GM19397 (cell line): ENCODE results near the gene DUOX1.
"Not testable (repeated sequence)": the region's sequence is repeated elsewhere in the genome, so short reads cannot be mapped to it uniquely, and the experiment has no call there.

ENCODE experiments used
- ATAC-seq: cut with Tn5 transposase; IDR thresholded peaks from one replicate; pipeline ENCODE4 v1.9.1; 2021; ENCODE audit warnings: mild to moderate bottlenecking, moderate library complexity; ENCODE audit not compliant: unreplicated experiment

The DUOX1 gene

DNA sequence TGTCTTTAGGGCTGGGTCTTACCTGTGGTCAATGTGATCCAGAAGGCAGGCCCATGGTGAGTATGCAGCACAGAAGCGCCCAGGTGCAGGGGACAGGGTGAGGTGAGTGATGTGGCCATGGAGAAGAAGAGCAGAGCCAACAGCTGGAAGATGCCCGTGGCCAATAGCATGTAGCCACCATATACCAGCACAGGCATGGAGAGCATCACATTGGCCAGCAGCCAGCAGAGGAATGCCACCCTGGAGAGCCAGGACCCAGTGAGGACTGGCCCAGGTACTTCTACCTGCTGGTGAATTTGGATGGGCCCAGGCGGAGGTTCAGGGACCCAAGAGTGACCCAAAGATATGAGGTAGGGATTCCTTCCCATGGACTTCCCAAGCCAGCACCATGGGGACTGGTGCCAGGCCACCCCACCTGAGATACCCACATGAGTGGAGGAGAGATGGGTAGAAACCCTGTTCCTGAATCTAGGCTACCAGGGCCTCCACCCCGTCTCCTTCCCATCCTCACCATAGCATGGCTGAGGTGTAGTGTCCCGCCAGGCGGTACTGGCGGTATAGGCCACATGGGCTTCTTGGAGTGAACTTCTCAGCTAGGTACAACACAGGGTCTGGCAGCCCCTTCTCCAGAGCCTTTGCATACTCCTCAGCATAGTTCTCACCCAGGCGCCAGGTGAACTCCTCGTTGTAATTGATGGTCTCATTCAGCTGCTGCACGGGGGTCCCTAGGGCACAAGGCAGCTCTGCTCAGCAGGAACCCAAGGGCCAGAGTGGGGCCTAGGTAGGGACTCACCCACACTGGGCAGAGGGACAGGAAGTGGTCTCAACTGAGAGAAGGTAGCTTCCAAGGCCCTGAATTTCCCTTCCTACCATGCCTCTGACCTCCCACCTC is 9.5 kb upstream of the DUOX1 start:
- ATAC-seq = no peak

DNA sequence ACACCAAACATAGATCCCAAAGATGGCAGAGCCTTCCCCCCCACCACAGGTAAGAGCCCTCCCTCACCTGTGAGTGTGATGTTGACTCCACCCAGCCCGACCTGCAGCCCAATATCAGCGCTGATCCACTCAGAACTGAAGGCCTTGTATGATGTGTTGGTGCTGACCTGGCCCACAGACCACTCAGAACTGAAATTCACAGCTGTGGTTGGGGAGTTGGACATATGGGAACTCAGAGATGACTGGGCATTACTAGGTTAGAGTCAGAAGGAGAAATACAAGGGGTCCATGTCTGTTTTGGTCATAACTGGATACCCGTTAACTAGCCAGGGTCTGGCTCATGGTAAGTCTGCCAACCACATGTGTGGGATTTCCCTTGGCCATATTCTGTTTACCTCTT is 8.8 kb upstream of the DUOX1 start:
- ATAC-seq = no peak

DNA sequence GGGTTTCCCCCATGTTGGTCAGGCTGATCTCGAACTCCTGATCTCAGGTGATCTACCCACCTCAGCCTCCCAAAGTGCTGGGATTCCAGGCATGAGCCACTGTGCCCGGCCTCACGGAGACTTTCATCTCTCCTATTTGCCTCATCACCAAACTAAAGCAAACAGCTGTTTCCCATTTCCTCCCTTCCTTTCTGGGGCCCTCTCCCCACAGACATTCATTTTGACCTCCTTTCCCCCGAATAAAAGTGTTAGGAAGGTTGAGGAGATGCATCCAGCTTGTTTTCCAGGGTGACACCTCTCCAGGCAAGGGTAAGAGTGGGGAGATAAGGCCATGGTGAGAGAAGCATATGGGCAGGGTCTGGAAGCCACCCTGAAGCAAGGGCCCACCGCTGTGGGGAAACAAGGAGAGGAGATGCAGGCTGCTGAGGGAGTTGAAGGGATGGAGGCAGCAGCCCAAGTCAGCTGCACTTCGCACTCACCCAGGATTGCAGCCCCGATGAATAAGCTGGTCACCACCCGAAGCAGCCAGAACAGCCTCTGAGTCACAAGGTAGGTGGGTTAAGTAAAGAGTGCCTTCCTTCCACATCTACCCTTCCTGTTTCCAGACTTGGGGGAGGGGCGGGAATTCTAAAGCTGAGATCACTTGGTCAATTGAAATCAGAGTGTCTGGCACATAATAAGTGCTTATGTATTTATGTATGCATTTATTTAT is 7.9 kb upstream of the DUOX1 start:
- no peak for ATAC-seq

DNA sequence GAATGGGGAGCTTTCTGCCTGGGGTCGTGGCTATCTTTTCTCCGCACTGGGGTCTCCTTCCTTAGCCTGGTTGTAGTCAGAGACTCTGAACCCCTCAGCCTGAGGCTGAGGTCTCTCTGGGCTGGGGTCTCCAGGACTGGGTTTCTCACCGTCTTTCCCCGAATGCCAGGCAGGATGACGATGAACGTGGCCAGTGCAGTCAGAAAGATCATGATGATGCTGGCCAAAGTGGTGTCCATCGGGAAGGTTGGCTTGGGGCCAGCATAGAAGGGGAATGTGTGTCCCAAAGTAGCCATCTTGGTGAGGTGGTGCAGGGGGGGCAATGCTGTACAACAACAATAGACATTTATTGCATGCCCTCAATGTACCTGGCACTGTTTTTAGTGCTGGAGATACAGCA is 7.1 kb upstream of the DUOX1 start:
- ATAC-seq = no peak

DNA sequence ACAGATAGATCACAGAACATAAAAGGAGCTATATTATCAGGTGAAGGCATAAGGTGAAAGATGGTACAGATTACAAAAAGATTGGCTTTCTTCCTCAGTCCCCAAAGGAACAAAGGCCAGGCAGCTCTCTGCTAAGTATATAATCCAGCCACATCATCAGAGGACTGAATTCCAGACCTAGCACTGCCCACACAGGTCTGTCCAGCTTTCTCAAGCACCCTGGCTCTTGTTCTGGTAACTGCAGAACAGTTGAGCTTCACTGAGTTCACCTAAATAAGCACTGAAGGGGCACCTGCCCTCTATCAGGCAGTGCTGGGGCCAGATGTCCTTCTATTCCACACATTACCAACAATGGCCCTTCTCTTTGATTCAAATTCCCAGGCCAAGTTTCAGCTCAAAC is 6.4 kb upstream of the DUOX1 start:
- ATAC-seq = no peak

DNA sequence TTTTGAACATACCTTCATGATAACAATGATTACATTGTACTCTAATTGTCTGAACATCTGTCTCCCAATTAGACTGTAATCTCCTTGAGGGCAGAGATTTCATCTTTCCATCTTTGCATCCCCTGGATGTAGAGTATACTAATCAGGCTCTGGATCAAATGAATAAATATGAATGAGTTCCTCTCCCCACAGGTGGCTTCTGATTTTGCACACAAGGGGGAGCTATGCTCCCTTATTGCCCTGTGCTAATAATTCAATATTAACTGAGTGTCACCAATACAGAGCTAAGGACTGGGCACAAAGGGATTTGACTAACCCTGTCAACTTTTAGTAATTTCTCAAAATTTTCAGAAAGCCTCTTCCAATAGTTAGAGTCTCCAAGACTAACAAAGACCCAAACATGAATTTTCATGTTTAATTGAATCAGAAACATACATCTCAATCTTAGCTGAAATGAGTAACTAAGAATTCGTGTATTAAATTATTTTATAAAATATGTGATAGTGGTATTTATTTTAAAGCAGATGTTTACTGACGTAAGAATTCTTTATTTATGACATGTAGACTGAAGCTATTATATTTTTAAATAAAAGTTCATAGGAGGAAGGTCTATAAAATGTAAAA is 3.1 kb upstream of the DUOX1 start:
- no peak for ATAC-seq

DNA sequence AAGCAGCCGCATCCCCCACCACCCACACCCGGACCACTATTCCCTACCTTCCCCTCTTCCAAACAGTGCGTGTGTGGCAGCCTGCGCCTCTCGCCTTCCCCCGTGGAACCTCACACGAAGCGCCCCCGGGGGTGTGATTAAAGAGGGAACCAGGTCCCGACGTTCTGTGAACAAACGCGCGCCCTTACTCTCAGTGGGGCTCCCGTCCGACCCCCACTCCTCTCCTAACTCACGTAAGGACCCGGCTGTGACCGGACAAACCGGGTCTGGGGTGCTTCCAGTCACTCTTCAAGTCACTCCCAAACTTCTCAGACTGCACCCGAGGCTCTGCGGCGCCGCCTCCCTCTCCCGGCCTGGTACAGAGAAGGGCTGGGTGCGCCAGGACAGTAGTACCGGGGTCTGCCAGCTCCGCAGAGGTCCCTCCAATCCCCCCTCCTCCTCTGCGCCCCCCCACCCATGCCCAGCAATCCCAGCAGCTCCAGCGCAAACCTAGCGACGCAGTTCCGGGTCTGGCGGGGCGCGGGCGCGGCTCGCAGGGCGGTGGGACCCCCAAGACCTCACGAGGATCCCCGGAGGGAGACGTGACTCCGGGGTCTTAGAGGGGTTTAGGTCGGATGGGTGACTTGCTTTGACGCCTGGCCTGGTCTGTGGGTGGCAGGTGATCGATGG is 689 bp upstream of the DUOX1 start:
- ATAC-seq = no peak

DNA sequence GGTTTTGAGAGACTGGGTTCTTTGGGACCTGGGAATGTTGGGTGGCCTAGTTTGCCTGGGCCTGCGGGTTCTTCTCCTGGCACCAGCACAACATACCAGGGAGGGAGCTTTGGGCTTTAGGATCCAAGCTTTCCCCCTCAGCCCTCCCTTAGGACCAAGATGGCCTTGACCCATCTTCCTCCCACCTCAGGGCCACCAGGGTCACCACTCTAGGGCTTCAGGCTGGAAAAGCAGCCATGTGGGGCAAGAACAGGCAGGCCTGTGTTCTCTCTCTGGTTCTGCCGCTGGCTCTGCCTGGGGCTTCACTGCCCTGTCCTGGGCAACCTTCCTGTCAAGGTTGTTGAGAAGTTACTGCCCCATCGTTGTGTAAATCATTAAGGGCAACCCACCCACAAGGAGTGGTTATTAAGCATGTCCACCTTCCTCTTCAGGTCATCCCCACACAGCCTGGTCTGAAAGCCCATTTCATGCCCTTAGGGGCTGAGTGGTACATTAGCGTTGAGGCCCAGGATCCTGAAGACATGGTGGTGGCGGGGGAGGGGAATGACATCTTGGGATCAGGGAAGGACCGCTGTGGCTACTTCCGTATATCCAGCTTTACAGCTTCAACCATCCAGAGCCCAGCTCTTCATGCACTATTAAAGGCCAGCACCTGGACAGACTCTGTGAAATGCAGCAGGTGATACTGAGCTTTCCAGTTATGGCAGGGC is 652 bp downstream of the DUOX1 start:
- ATAC-seq = no peak

DNA sequence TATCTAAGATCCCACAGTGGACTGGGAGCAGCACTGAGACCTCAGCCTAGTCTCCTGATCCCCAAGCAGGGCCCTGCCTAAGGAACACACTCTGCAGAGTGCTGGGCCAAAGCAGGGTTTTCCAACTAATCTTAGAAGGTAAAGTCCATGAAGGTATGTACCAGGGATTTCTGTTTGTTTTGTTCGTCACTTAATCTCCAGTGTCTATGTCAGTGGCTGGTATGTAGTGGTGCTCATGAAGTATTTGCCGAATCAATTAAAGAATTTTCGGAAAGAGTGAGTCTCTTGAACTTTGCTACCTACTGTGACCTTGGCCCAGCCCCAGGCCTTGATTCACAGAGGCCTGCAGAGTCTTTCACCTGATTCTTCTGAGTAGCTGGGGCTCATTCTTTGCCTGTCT is 1.7 kb downstream of the DUOX1 start:
- ATAC-seq = no peak

DNA sequence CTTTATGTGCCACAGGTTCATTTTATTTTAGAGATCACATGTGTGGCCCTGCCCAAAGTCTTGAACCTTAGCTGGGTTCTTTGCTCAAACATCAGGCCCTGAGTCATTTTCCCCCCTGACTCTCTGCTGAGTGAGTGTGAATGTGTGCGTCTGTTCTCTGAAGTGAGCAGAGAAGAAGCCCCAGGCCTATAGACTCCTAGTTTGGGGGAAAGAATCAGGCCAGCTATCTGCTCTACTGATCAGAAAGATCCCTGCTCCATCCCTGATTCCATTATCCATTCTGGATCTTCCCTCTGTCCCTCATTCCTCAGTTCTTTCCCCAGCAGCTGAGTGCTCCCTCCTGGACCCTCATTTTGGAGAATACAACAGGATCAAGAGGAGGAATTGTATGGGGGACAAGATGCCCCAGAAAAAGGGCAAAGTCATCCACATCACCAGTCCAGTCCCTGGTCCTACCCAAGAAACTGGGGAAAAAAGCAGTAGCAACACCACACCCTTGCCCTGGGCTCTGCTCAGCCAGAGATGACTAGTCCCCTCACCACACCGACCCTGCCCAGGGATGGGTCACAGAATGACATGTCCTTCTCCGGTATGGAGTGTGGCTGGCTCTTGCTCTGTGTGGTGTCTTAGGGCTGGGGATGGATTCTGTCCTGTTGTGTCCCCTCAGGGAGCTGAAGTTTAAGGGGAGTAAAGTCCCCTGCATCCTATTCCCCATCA is 3.2 kb downstream of the DUOX1 start:
- ATAC-seq = no peak

DNA sequence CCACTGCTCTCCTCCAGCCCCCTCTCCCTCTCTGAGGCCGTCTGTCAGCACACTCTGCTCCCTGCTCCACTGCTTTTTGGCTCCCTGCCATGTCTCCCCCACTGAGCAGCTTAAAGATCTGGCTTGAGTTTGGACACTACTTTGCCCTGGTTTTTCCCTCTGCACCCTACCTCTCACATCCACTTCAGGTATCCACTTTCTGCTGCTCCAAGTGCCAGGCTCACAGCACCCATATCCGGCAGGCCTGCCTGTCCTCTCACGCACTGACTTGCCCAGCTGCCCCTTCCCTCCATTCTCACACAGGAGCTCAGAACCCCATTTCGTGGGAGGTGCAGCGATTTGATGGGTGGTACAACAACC is 3.7 kb downstream of the DUOX1 start:
- no peak for ATAC-seq

DNA sequence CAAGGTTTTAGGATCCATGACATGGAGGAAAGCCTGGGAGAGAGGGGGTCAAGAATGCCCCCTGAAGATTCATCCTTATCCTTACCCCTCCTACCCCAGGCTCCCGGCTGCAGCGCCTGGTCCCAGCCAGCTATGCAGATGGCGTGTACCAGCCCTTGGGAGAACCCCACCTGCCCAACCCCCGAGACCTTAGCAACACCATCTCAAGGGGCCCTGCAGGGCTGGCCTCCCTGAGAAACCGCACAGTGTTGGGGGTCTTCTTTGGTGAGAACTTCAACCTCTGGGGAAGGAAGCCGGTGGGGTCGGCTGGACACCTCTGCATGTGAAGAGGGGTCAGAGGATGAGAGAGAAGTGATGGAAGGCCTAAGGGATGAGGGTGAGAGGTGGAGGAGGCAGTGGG is 4.3 kb downstream of the DUOX1 start:
- no peak for ATAC-seq

DNA sequence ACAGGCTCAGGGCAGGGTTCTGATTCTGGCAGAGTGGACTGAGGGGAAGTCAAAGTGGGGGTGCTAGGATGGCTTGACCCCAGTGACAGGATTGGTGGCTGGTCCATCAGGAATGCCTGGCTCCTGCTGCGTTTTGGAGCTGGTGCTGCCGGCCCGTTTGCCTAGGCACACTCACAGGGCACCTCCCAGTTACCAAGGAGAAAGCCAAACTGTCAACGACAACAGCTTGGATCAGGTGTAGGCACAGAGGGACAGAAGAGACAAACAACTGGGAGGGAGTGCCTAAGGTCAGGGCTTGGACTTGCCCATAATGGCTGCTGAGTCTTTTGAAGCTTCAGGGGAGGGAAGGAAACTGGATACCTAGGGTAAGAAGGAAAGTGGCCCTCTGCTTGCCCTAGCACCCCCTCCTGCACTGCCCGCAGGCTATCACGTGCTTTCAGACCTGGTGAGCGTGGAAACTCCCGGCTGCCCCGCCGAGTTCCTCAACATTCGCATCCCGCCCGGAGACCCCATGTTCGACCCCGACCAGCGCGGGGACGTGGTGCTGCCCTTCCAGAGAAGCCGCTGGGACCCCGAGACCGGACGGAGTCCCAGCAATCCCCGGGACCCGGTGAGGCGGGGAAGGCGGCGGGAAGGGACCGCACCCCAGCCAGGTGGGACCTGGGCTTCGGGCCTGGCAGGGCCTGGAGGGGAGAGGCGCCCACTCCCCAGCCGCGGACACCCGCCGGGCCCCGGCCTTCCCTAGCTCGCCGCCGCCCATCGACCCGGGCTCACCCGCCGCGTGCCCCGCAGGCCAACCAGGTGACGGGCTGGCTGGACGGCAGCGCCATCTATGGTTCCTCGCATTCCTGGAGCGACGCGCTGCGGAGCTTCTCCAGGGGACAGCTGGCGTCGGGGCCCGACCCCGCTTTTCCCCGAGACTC is 5.1 kb downstream of the DUOX1 start:
- no peak for ATAC-seq

DNA sequence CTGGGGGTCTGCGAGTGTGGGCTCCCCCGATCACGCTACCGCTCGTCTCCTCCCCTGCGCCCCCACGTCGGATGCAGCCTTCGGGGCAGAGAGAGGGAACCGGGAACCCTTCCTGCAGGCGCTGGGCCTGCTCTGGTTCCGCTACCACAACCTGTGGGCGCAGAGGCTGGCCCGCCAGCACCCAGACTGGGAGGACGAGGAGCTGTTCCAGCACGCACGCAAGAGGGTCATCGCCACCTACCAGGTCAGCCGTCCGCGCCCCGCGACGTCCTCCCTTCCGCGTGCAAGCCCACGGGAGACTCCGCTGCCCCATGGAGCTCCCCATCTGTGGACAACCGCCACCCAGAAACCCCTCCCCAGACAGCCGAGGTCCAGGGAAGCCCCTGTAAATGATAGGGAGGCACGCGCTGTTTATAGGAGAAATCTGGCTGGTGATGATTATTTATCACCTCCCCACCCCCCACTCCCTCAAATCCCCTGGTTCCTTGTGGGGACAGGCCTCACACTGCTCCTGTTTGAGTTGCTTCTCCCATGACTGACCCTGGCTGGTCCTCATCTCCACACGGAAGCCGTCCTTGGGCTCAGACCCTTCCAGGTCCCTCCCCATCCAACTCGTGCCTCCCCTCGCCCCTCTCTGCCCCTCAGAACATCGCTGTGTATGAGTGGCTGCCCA is 6.0 kb downstream of the DUOX1 start:
- ATAC-seq = not testable (repeated sequence)

DNA sequence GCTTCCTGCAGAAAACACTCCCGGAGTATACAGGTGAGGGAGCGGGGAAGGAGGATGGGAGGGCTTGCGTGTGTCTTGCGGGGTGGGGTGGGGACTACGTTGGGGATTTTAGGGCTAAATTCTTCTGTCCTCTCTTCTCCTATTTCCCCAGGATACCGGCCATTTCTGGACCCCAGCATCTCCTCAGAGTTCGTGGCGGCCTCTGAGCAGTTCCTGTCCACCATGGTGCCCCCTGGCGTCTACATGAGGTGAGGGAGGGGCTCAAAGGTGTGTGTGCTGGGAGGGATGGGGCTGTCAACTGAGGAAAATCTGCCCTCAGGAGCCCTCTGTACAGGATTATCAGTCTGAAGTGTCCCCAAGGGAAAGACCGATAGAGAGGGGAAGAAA is 6.6 kb downstream of the DUOX1 start:
- no peak for ATAC-seq

DNA sequence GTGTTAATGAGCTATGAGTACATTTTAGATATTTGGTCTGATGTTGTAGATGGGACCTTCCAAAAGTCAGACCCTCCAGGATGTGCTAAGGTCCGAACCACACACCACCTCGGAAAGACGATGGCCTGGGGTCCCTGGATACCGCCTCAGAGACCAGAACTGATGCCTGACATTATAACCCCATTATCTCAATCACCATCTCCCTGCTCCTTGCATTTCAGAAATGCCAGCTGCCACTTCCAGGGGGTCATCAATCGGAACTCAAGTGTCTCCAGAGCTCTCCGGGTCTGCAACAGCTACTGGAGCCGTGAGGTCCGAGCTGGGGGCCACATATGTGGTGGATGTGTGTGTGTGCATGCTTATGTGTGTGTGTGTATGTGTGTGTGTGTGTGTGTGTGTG is 7.9 kb downstream of the DUOX1 start:
- ATAC-seq = no peak

DNA sequence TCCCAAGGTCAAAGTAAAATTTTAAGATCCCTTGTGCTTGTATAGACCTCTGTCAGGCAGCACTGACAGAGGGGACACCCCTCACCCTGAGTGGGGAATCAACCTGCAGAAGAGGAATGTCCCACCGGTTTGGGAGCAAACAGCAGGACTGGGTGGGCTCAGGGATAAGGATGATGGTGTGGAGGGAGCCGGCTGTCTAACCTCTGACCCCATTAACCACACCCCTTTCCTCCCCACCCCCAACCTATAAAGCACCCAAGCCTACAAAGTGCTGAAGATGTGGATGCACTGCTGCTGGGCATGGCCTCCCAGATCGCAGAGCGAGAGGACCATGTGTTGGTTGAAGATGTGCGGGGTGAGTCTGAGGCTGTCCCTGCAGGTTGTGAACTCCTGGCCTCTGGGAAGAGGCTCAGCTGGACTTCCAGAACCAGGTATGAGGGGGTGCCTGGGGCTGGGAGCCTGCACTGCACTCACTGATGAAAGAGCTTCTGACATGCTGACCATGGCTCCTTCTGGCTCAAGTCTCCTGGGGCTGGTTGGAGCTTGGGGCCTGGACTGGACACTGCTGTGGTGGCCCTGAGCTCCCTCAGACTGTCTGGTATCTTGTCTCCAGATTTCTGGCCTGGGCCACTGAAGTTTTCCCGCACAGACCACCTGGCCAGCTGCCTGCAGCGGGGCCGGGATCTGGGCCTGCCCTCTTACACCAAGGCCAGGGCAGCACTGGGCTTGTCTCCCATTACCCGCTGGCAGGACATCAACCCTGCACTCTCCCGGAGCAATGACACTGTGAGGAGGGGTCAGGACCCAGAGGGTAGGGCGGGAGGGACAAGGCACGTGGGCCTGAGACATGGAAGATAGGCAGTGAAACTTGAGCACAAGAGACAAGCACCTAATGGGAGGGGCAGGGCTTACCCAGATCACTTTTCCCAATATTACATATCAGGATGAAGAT is 9.3 kb downstream of the DUOX1 start:
- no peak for ATAC-seq

DNA sequence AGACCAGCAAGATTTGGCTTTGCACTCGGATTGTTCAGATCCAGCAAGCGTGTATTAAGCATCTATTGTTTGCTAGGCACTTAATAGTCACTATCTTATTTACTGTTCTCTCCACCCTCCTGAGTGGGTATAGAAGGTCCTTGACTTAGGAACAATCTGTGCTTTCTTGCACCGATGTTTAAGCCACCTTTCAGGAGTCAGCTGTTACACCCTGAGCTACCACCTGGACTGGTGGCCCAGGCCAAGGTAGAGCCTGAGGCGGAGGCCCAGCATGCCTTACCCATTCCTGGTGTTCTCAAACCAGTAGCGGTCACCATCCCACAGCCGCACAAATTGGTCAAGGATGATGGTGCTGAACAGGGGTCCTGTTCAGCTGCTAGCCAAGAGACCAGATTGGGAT is 10.0 kb downstream of the DUOX1 start:
- ATAC-seq = no peak
